AG04450 (cell line): ENCODE results near the gene BRD9. TPM values are rescaled to one million over a fixed set of nuclear protein-coding genes. Genes with fewer than 3 reads are reported as not detected.
"Not testable (repeated sequence)": the region's sequence is repeated elsewhere in the genome, so short reads cannot be mapped to it uniquely, and the experiment has no call there.

Source experiments
- CTCF ChIA-PET: fragments of 300-600, 350-600 bp; formaldehyde crosslinking; extraction: SDS; loops from one replicate; lab custom pipeline; 2022; ENCODE audit warnings: antibody characterized with exemption, inconsistent platforms; lab: Charles Lee
- POLR2A ChIA-PET: fragments of 350-600 bp; formaldehyde crosslinking; extraction: SDS; loops from one replicate; lab custom pipeline; 2021; ENCODE audit warnings: antibody characterized with exemption, inconsistent platforms; lab: Yijun Ruan, JAX
- DNase-seq: peaks from one replicate; pipeline ENCODE4 v3.0.0-alpha.2; 2011; ENCODE audit warnings: low read depth, low spot score
- H3K27ac ChIP-seq: one replicate; pipeline ENCODE4 v1.5.1; 2012; ENCODE audit warnings: low read depth, low read length, control low read depth
- H3K27me3 ChIP-seq: one replicate; pipeline ENCODE4 v1.6.0; 2012; ENCODE audit warnings: low read length; ENCODE audit not compliant: control insufficient read depth, insufficient read depth
- H3K4me3 ChIP-seq: 2 replicates; pipeline ENCODE4 v1.5.1; 2011; ENCODE audit warnings: mild to moderate bottlenecking, low read depth, low read length, control low read depth
- H3K9me3 ChIP-seq: 2 replicates; pipeline ENCODE4 v1.5.1; 2012; ENCODE audit warnings: low read length; ENCODE audit not compliant: control insufficient read depth, insufficient read depth
- CTCF ChIP-seq: IDR thresholded peaks from 2 replicates; pipeline ENCODE4 v1.5.1; 2011; ENCODE audit warnings: low read depth, low read length, control low read depth, inconsistent platforms
- polyA plus RNA-seq: library from polyadenylated mRNA; depleted of rRNA; stranded (reverse); fragments of >200 nt; gene quantifications from 2 replicates; pipeline ENCODE4 v1.2.3, GENCODE V29; 2011

BRD9 gene
- polyA plus RNA-seq, 1 experiment: 10.6 TPM

GRCh38 chr5:851076-851475, 41.5 kb downstream of the BRD9 start:
- POLR2A ChIA-PET: no interaction called here
- no peak for DNase-seq
- no peaks in the 10 kb centered on the region; the same call in 1 of the 2 replicates for H3K9me3 ChIP-seq
- CTCF ChIA-PET: no interaction called here
- H3K4me3 ChIP-seq: no peak overlapping the region
- no peak overlapping the region for H3K27ac ChIP-seq
- H3K27me3 ChIP-seq: peaks cover 14% of the 10 kb centered on the region
- TF ChIP-seq CTCF: no peak

DNA sequence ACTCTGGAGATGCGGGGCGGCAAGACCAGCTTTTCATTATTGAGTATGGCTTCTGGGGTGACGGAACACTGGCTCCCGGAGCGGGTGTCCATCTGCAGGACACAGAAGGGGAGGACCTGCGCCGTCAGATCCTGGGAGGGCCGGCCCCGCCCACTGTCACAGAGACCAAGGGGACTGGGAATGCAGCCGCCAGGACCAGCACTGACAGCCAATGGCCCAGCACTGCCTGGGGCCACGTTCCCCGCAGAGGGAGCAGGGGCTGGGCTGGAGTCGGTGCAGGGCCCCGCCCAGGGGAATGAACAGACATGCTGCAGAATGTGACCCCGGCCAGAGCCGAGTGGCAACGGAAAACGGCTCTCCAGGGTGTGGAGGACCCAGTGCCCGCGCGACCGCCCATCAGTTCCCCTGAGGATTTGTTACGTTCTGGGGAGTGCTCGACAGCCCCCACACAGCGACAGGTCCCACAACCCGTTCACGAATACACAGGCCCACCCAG, 42.0 kb downstream of the BRD9 start, which contains the start of gene ZDHHC11:
TSS of gene ZDHHC11 (minus strand) at position 476 of the 496 bp plus-strand sequence. CDS start at position 92, 384 bp downstream.
- Histone ChIP-seq H3K9me3 (no peaks in the 10 kb centered on the region; the same call in 1 of the 2 replicates), H3K27me3 (peaks cover 14% of the 10 kb centered on the region), H3K4me3 (no peak within 1 kb of the TSS), H3K27ac (no peak within 1 kb of the TSS)
- TF ChIP-seq CTCF: no peak
- POLR2A ChIA-PET: no interaction called here
- no peak for DNase-seq
- CTCF ChIA-PET: no interaction called here

DNA sequence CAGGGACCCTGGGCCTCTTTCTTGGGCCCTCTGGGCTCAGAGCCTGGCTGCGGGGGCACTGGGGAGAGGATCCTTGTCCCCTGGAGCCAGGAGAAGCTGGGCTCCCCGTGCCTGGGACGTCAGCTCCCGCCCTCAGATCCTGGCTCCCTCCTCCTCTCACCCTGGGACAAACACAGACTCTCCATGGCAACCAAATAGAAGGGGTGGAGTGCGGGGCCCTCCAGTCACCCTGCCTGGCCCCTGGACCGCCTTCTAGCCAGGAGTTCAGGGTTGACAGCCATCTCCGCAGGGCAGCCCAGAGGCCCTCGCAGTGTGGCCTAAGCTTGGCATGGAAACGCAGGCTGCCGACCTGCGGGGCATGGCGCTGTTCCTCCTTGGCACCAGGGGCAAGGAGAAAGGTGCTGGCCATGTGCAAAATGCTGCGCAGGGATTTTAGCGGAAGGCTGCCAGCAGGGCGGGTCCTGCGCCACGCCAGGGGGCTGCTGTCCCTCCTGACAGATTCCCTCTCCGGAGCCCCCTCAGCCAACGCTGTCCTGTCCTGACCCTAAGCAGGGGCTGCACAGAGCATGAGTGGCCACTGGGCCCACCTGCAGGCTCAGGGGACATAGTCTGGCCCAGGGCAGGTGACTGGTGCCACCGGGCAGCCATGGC, 42.8 kb downstream of the BRD9 start:
- ChIA-PET POLR2A (no interaction called here), CTCF (interaction anchor here (0.7 kb wide), 1 partner anchor 15 kb away, joined by 3 read pairs; no protein-coding TSS in a partner anchor)
- no peak for TF ChIP-seq CTCF
- Histone ChIP-seq H3K27me3 (peaks cover 14% of the 10 kb centered on the region), H3K4me3 (no peak overlapping the region), H3K9me3 (no peaks in the 10 kb centered on the region; the same call in 1 of the 2 replicates), H3K27ac (no peak overlapping the region)
- DNase-seq: no peak

GRCh38 chr5:848671-849111, 43.9 kb downstream of the BRD9 start:
- DNase-seq: no peak
- CTCF ChIA-PET: no interaction called here
- no peak overlapping the region for H3K27ac ChIP-seq
- POLR2A ChIA-PET: no interaction called here
- TF ChIP-seq CTCF: no peak
- no peak overlapping the region for H3K4me3 ChIP-seq
- H3K27me3 ChIP-seq: peaks cover 14% of the 10 kb centered on the region
- H3K9me3 ChIP-seq: no peaks in the 10 kb centered on the region; the same call in 1 of the 2 replicates

DNA sequence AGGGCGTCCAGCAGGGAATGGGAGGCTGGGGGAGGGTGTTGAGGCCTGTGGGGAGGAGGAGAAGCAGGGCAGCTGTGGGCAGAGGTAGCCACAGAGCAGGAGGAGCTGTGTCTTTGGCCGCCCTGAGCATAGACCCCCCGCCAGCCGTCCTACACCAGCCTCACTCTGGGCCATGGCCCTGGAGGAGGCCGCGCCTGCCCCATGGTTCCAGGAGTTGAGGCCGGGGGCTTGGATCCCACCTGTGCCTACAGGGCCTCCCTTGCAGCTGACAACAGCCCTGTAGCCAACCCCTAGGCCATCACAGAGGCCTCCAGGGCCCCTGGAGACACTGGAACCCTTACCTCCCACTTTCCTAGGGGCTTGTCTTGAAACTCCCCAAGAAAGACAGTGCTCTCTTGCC, 44.9 kb downstream of the BRD9 start:
- POLR2A ChIA-PET, H3K4me3 ChIP-seq, H3K27ac ChIP-seq, H3K9me3 ChIP-seq, DNase-seq, CTCF ChIA-PET: not testable (repeated sequence)
- peaks cover 14% of the 10 kb centered on the region for H3K27me3 ChIP-seq

GRCh38 chr5:847212-847611, 45.4 kb downstream of the BRD9 start:
- DNase-seq, POLR2A ChIA-PET, H3K9me3 ChIP-seq, CTCF ChIA-PET, H3K27ac ChIP-seq, H3K4me3 ChIP-seq: not testable (repeated sequence)
- H3K27me3 ChIP-seq: peaks cover 14% of the 10 kb centered on the region

DNA sequence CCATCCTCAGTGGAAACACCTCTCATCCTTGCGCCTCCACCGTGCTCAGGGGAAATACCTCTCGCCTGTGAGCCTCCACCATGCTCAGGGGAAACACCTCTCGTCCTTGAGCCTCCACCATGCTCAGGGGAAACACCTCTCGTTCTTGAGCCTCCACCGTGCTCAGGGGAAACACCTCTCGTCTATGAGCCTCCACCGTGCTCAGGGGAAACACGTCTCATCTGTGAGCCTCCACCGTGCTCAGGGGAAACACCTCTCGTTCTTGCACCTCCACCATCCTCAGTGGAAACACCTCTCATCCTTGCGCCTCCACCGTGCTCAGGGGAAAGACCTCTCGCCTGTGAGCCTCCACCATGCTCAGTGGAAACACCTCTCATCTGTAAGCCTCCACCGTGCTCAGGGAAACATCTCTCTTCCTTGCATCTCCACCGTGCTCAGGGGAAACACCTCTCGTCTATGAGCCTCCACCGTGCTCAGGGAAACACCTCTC, 46.0 kb downstream of the BRD9 start:
- CTCF ChIA-PET, H3K27ac ChIP-seq, DNase-seq, POLR2A ChIA-PET, H3K4me3 ChIP-seq, H3K9me3 ChIP-seq: not testable (repeated sequence)
- H3K27me3 ChIP-seq: peaks cover 14% of the 10 kb centered on the region
